SKM-1 treated with dmso at 0.1 percent for 144 hours (cell line): Measurements from ENCODE around the gene MRPL37.
"Not testable (repeated sequence)": the region's sequence is repeated elsewhere in the genome, so short reads cannot be mapped to it uniquely, and the experiment has no call there.

ENCODE experiments used
- DNase-seq: peaks from one replicate; lab custom pipeline; 2025; ENCODE audit not compliant: unreplicated experiment; lab: John Stamatoyannopoulos, UW

The MRPL37 gene

GRCh38 chr1:54171606-54172005 is 28.4 kb upstream of the MRPL37 start:
- no peak for DNase-seq

GRCh38 chr1:54172614-54173599 is 27.1 kb upstream of the MRPL37 start:
- DNase-seq, result no peak

GRCh38 chr1:54173681-54174080 is 26.3 kb upstream of the MRPL37 start:
- DNase-seq, result no peak

GRCh38 chr1:54174106-54174505 is 25.9 kb upstream of the MRPL37 start:
- no peak for DNase-seq

- DNase-seq, result no peak
These were observed 23.2 kb upstream of the MRPL37 start for GRCh38 chr1:54176621-54177327.

- no peak for DNase-seq
These were observed 22.2 kb upstream of the MRPL37 start for GRCh38 chr1:54177726-54178125.

- DNase-seq, result no peak
These were observed 21.5 kb upstream of the MRPL37 start for GRCh38 chr1:54178296-54179070.

GRCh38 chr1:54180701-54181360 is 19.1 kb upstream of the MRPL37 start:
- no peak for DNase-seq

GRCh38 chr1:54186056-54186455 is 13.9 kb upstream of the MRPL37 start:
- DNase-seq, result no peak

GRCh38 chr1:54188291-54188690 is 11.7 kb upstream of the MRPL37 start:
- DNase-seq, result no peak

GRCh38 chr1:54190526-54190925 is 9.4 kb upstream of the MRPL37 start:
- no peak for DNase-seq

GRCh38 chr1:54191525-54191924 is 8.4 kb upstream of the MRPL37 start:
- no peak for DNase-seq

- DNase-seq, result no peak
These were observed 6.5 kb upstream of the MRPL37 start for GRCh38 chr1:54193453-54193852.

GRCh38 chr1:54199151-54199764 is 709 bp upstream of the MRPL37 start:
- no peak for DNase-seq

GRCh38 chr1:54200519-54200997 is 591 bp downstream of the MRPL37 start:
- no peak for DNase-seq

- DNase-seq, result no peak
These were observed 4.2 kb downstream of the MRPL37 start for GRCh38 chr1:54204199-54204598.

GRCh38 chr1:54207287-54207686 is 7.3 kb downstream of the MRPL37 start:
- DNase-seq, result no peak

GRCh38 chr1:54207896-54208295 is 7.9 kb downstream of the MRPL37 start:
- DNase-seq, result not testable (repeated sequence)

GRCh38 chr1:54212872-54213271 is 12.9 kb downstream of the MRPL37 start:
- no peak for DNase-seq

GRCh38 chr1:54215523-54215922 is 15.6 kb downstream of the MRPL37 start:
- DNase-seq, result no peak
